ENCODE measurements around the gene PALM3. TPM values are rescaled to one million over a fixed set of nuclear protein-coding genes. Genes with fewer than 3 reads are reported as not detected.

The PALM3 gene
- total and polyA plus RNA-seq, 2 donors: 0.18 TPM; not detected in 1

- WGBS: 90% methylated on average over 7 of the region's 7 CpGs
- no peak overlapping the region for H3K27ac ChIP-seq (ENCODE audit: low read depth in 1 of 2, low read length in 1 of 2)
- H3K9me3 ChIP-seq (ENCODE audit: control insufficient read depth in 2 of 2, insufficient read depth in 1 of 2, low read length in 1 of 2): no peaks in the 10 kb centered on the region
- H3K4me1 ChIP-seq (ENCODE audit: control insufficient read depth in 2 of 2, insufficient read depth in 2 of 2, low read length in 2 of 2): peaks cover 0 to 4% of the 10 kb centered on the region in 2 donors
- no peak for DNase-seq (ENCODE audit: low read depth in 6 of 9, low spot score in 9 of 9)
- H3K4me3 ChIP-seq (ENCODE audit: low read length in 2 of 2): no peak overlapping the region
- H3K27me3 ChIP-seq (ENCODE audit: control insufficient read depth in 2 of 2, insufficient read depth in 1 of 2, low read length in 1 of 2): peaks cover 7 to 40% of the 10 kb centered on the region in 2 donors
- H3K36me3 ChIP-seq (ENCODE audit: control insufficient read depth in 2 of 2, insufficient read depth in 2 of 2, low read length in 1 of 2): no peaks in the 10 kb centered on the region
These were observed 1.2 kb upstream of the PALM3 start for GRCh38 chr19:14063105-14063504.

- no peak for DNase-seq (ENCODE audit: low read depth in 6 of 9, low spot score in 9 of 9)
- Histone ChIP-seq H3K36me3 (ENCODE audit: control insufficient read depth in 2 of 2, insufficient read depth in 2 of 2, low read length in 1 of 2) (no peaks in the 10 kb centered on the region), H3K9me3 (ENCODE audit: control insufficient read depth in 2 of 2, insufficient read depth in 1 of 2, low read length in 1 of 2) (no peaks in the 10 kb centered on the region), H3K4me3 (ENCODE audit: low read length in 2 of 2) (no peak overlapping the region), H3K4me1 (ENCODE audit: control insufficient read depth in 2 of 2, insufficient read depth in 2 of 2, low read length in 2 of 2) (peaks cover 0 to 10% of the 10 kb centered on the region in 2 donors), H3K27me3 (ENCODE audit: control insufficient read depth in 2 of 2, insufficient read depth in 1 of 2, low read length in 1 of 2) (peaks cover 11 to 45% of the 10 kb centered on the region in 2 donors), H3K27ac (ENCODE audit: low read depth in 1 of 2, low read length in 1 of 2) (no peak overlapping the region)
- WGBS: 92% methylated on average over 5 of the region's 5 CpGs
These were observed 631 bp upstream of the PALM3 start for GRCh38 chr19:14062558-14062855.

GRCh38 chr19:14061081-14061749 lies 661 bp downstream of the PALM3 start:
- no peak overlapping the region for H3K4me3 ChIP-seq (ENCODE audit: low read length in 2 of 2)
- 69% methylated on average over 9 of the region's 9 CpGs for WGBS
- H3K27ac ChIP-seq (ENCODE audit: low read depth in 1 of 2, low read length in 1 of 2): no peak overlapping the region
- H3K4me1 ChIP-seq (ENCODE audit: control insufficient read depth in 2 of 2, insufficient read depth in 2 of 2, low read length in 2 of 2): peaks cover 0 to 10% of the 10 kb centered on the region in 2 donors
- DNase-seq (ENCODE audit: low read depth in 6 of 9, low spot score in 9 of 9): no peak
- no peaks in the 10 kb centered on the region for H3K9me3 ChIP-seq (ENCODE audit: control insufficient read depth in 2 of 2, insufficient read depth in 1 of 2, low read length in 1 of 2)
- H3K27me3 ChIP-seq (ENCODE audit: control insufficient read depth in 2 of 2, insufficient read depth in 1 of 2, low read length in 1 of 2): peaks cover 21 to 57% of the 10 kb centered on the region in 2 donors
- H3K36me3 ChIP-seq (ENCODE audit: control insufficient read depth in 2 of 2, insufficient read depth in 2 of 2, low read length in 1 of 2): no peaks in the 10 kb centered on the region

GRCh38 chr19:14059652-14060155 lies 2.2 kb downstream of the PALM3 start:
- Histone ChIP-seq H3K36me3 (ENCODE audit: control insufficient read depth in 2 of 2, insufficient read depth in 2 of 2, low read length in 1 of 2) (no peaks in the 10 kb centered on the region), H3K27me3 (ENCODE audit: control insufficient read depth in 2 of 2, insufficient read depth in 1 of 2, low read length in 1 of 2) (peaks cover 22 to 71% of the 10 kb centered on the region in 2 donors), H3K4me1 (ENCODE audit: control insufficient read depth in 2 of 2, insufficient read depth in 2 of 2, low read length in 2 of 2) (peaks cover 0 to 10% of the 10 kb centered on the region in 2 donors), H3K9me3 (ENCODE audit: control insufficient read depth in 2 of 2, insufficient read depth in 1 of 2, low read length in 1 of 2) (no peaks in the 10 kb centered on the region), H3K4me3 (ENCODE audit: low read length in 2 of 2) (no peak overlapping the region), H3K27ac (ENCODE audit: low read depth in 1 of 2, low read length in 1 of 2) (no peak overlapping the region)
- DNase-seq (ENCODE audit: low read depth in 6 of 9, low spot score in 9 of 9): no peak
- 68% methylated on average over 8 of the region's 8 CpGs for WGBS

GRCh38 chr19:14059093-14059480 lies 2.8 kb downstream of the PALM3 start:
- H3K4me3 ChIP-seq (ENCODE audit: low read length in 2 of 2): no peak overlapping the region
- peaks cover 0 to 10% of the 10 kb centered on the region in 2 donors for H3K4me1 ChIP-seq (ENCODE audit: control insufficient read depth in 2 of 2, insufficient read depth in 2 of 2, low read length in 2 of 2)
- H3K36me3 ChIP-seq (ENCODE audit: control insufficient read depth in 2 of 2, insufficient read depth in 2 of 2, low read length in 1 of 2): no peaks in the 10 kb centered on the region
- no peaks in the 10 kb centered on the region for H3K9me3 ChIP-seq (ENCODE audit: control insufficient read depth in 2 of 2, insufficient read depth in 1 of 2, low read length in 1 of 2)
- 22% methylated on average over 15 of the region's 15 CpGs for WGBS
- peak in 2 of 9 donors; percentile 36 to 42 for DNase-seq (ENCODE audit: low read depth in 6 of 9, low spot score in 9 of 9)
- H3K27me3 ChIP-seq (ENCODE audit: control insufficient read depth in 2 of 2, insufficient read depth in 1 of 2, low read length in 1 of 2): peaks cover 22 to 77% of the 10 kb centered on the region in 2 donors
- H3K27ac ChIP-seq (ENCODE audit: low read depth in 1 of 2, low read length in 1 of 2): no peak overlapping the region

- Histone ChIP-seq H3K36me3 (ENCODE audit: control insufficient read depth in 2 of 2, insufficient read depth in 2 of 2, low read length in 1 of 2) (no peaks in the 10 kb centered on the region), H3K9me3 (ENCODE audit: control insufficient read depth in 2 of 2, insufficient read depth in 1 of 2, low read length in 1 of 2) (no peaks in the 10 kb centered on the region), H3K27ac (ENCODE audit: low read depth in 1 of 2, low read length in 1 of 2) (no peak overlapping the region), H3K4me3 (ENCODE audit: low read length in 2 of 2) (no peak overlapping the region), H3K27me3 (ENCODE audit: control insufficient read depth in 2 of 2, insufficient read depth in 1 of 2, low read length in 1 of 2) (peaks cover 22 to 79% of the 10 kb centered on the region in 2 donors), H3K4me1 (ENCODE audit: control insufficient read depth in 2 of 2, insufficient read depth in 2 of 2, low read length in 2 of 2) (peaks cover 0 to 10% of the 10 kb centered on the region in 2 donors)
- WGBS: 26% methylated on average over 17 of the region's 17 CpGs
- no peak for DNase-seq (ENCODE audit: low read depth in 6 of 9, low spot score in 9 of 9)
These were observed 3.4 kb downstream of the PALM3 start for GRCh38 chr19:14058182-14059092.

GRCh38 chr19:14056741-14057356 lies 5.0 kb downstream of the PALM3 start:
- WGBS: 50% methylated on average over 19 of the region's 19 CpGs
- no peak for DNase-seq (ENCODE audit: low read depth in 6 of 9, low spot score in 9 of 9)
- H3K9me3 ChIP-seq (ENCODE audit: control insufficient read depth in 2 of 2, insufficient read depth in 1 of 2, low read length in 1 of 2): no peaks in the 10 kb centered on the region
- H3K36me3 ChIP-seq (ENCODE audit: control insufficient read depth in 2 of 2, insufficient read depth in 2 of 2, low read length in 1 of 2): peaks cover 7 to 8% of the 10 kb centered on the region in 2 donors
- H3K4me3 ChIP-seq (ENCODE audit: low read length in 2 of 2): peak overlapping the region in 1 of 2 donors; percentile 47
- no peak overlapping the region for H3K27ac ChIP-seq (ENCODE audit: low read depth in 1 of 2, low read length in 1 of 2)
- peaks cover 22 to 76% of the 10 kb centered on the region in 2 donors for H3K27me3 ChIP-seq (ENCODE audit: control insufficient read depth in 2 of 2, insufficient read depth in 1 of 2, low read length in 1 of 2)
- peaks cover 0 to 10% of the 10 kb centered on the region in 2 donors for H3K4me1 ChIP-seq (ENCODE audit: control insufficient read depth in 2 of 2, insufficient read depth in 2 of 2, low read length in 2 of 2)

- Histone ChIP-seq H3K27ac (ENCODE audit: low read depth in 1 of 2, low read length in 1 of 2) (no peak overlapping the region), H3K4me1 (ENCODE audit: control insufficient read depth in 2 of 2, insufficient read depth in 2 of 2, low read length in 2 of 2) (peaks cover 0 to 10% of the 10 kb centered on the region in 2 donors), H3K27me3 (ENCODE audit: control insufficient read depth in 2 of 2, insufficient read depth in 1 of 2, low read length in 1 of 2) (peaks cover 22 to 69% of the 10 kb centered on the region in 2 donors), H3K4me3 (ENCODE audit: low read length in 2 of 2) (no peak overlapping the region), H3K36me3 (ENCODE audit: control insufficient read depth in 2 of 2, insufficient read depth in 2 of 2, low read length in 1 of 2) (peaks cover 12 to 13% of the 10 kb centered on the region in 2 donors), H3K9me3 (ENCODE audit: control insufficient read depth in 2 of 2, insufficient read depth in 1 of 2, low read length in 1 of 2) (no peaks in the 10 kb centered on the region)
- no peak for DNase-seq (ENCODE audit: low read depth in 6 of 9, low spot score in 9 of 9)
- WGBS: 95% methylated on average over 10 of the region's 10 CpGs
These were observed 5.7 kb downstream of the PALM3 start for GRCh38 chr19:14056069-14056666.

All from thymus (tissue), 11 donors.